ENCODE measurements around the gene CCDC85B. TPM values are rescaled to one million over a fixed set of nuclear protein-coding genes. Genes with fewer than 3 reads are reported as not detected.

The CCDC85B gene
- total RNA-seq, 1 experiment from 2014 or later: 55.3 TPM

DNA sequence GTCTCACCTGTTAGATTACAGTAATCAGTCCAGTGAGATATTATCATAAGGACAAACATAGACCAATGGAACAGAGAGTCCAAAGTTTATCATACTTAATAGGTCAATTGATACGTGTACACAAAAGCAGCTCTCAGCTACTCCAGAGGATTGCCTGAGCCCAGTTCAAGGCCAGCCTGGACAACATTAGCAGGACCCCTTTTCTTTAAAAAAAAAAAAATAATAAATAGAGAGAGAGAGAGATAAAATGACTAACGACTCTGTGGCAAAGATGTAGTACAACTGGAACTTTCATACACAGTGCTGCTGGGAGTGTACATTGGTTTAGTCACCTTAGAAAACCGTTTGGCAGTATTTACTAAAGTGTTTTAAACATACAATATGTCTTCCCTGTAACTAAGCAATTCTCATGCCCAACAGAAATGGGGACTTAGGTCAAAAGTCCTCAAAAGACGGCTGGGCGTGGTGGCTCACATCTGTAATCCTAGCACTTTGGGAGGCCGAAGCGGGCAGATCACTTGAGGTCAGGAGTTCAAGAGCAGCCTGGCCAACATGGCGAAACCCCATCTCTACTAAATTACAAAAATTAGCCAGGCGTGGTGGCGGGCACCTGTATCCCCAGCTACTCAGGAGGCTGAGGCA lies 46.1 kb upstream of the CCDC85B start:
- ChIA-PET CTCF (interaction anchor here (1.2 to 2.2 kb wide), 2 partner anchors 40 to 65 kb away, joined by 6 read pairs; no protein-coding TSS in a partner anchor), POLR2A (no interaction called here)
- ATAC-seq: no peak
- TF ChIP-seq GTF2I (CRISPR knock-in tag; conservative IDR thresholded peaks at IDR 0.05): no peak
- no peak for TF ChIP-seq TCF7 (CRISPR knock-in tag; IDR thresholded peaks at IDR 0.05; ENCODE audit: low read depth)
- no peak for TF ChIP-seq EMX1 (CRISPR knock-in tag; IDR thresholded peaks at IDR 0.05)
- no peak for TF ChIP-seq PREB (CRISPR knock-in tag; IDR thresholded peaks at IDR 0.05; ENCODE audit: borderline replicate concordance)
- TF ChIP-seq IRF2 (CRISPR knock-in tag; IDR thresholded peaks at IDR 0.05; ENCODE audit: borderline replicate concordance, low read depth): no peak
- no peak for TF ChIP-seq TEAD4 (CRISPR knock-in tag; IDR thresholded peaks at IDR 0.05)
- TF ChIP-seq ZNF416 (CRISPR knock-in tag; IDR thresholded peaks at IDR 0.05): no peak
- TF ChIP-seq FOXJ3 (CRISPR knock-in tag; IDR thresholded peaks at IDR 0.05; ENCODE audit: borderline replicate concordance): no peak
- no peak for TF ChIP-seq ZNF532 (CRISPR knock-in tag; IDR thresholded peaks at IDR 0.05; ENCODE audit: borderline replicate concordance)
- TF ChIP-seq ZNF396 (CRISPR knock-in tag; IDR thresholded peaks at IDR 0.05; ENCODE audit: borderline replicate concordance): no peak
- no peak for TF ChIP-seq OVOL2 (CRISPR knock-in tag; IDR thresholded peaks at IDR 0.05; ENCODE audit: borderline replicate concordance)
- no peak for TF ChIP-seq ARID4B (CRISPR knock-in tag; IDR thresholded peaks at IDR 0.05; ENCODE audit: borderline replicate concordance)
- TF ChIP-seq SMAD4 (CRISPR knock-in tag; IDR thresholded peaks at IDR 0.05): no peak
- no peak for TF ChIP-seq MYBL2 (CRISPR knock-in tag; IDR thresholded peaks at IDR 0.05)
- no peak for TF ChIP-seq NFE2L1 (CRISPR knock-in tag; IDR thresholded peaks at IDR 0.05)
- TF ChIP-seq, protein P1, sequence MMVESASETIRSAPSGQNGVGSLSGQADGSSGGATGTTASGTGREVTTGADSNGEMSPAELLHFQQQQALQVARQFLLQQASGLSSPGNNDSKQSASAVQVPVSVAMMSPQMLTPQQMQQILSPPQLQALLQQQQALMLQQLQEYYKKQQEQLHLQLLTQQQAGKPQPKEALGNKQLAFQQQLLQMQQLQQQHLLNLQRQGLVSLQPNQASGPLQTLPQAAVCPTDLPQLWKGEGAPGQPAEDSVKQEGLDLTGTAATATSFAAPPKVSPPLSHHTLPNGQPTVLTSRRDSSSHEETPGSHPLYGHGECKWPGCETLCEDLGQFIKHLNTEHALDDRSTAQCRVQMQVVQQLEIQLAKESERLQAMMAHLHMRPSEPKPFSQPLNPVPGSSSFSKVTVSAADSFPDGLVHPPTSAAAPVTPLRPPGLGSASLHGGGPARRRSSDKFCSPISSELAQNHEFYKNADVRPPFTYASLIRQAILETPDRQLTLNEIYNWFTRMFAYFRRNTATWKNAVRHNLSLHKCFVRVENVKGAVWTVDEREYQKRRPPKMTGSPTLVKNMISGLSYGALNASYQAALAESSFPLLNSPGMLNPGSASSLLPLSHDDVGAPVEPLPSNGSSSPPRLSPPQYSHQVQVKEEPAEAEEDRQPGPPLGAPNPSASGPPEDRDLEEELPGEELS (CRISPR knock-in tag; IDR thresholded peaks at IDR 0.05): no peak
- no peak for TF ChIP-seq ZNF423 (CRISPR knock-in tag; IDR thresholded peaks at IDR 0.05)
- TF ChIP-seq, protein P2, sequence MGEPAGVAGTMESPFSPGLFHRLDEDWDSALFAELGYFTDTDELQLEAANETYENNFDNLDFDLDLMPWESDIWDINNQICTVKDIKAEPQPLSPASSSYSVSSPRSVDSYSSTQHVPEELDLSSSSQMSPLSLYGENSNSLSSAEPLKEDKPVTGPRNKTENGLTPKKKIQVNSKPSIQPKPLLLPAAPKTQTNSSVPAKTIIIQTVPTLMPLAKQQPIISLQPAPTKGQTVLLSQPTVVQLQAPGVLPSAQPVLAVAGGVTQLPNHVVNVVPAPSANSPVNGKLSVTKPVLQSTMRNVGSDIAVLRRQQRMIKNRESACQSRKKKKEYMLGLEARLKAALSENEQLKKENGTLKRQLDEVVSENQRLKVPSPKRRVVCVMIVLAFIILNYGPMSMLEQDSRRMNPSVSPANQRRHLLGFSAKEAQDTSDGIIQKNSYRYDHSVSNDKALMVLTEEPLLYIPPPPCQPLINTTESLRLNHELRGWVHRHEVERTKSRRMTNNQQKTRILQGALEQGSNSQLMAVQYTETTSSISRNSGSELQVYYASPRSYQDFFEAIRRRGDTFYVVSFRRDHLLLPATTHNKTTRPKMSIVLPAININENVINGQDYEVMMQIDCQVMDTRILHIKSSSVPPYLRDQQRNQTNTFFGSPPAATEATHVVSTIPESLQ (CRISPR knock-in tag; IDR thresholded peaks at IDR 0.05): no peak
- TF ChIP-seq AR (CRISPR knock-in tag; IDR thresholded peaks at IDR 0.05): no peak

More for the DNA sequence above, 46.1 kb upstream of the CCDC85B start:
- Mint-ChIP-seq H3K27me3 (ENCODE audit: low read depth) (peaks cover 13% of the 10 kb centered on the region), H3K9me3 (no peaks in the 10 kb centered on the region), H3K4me1 (peaks cover 3% of the 10 kb centered on the region), H3K36me3 (no peaks in the 10 kb centered on the region), H3K4me3 (no peak overlapping the region), H3K27ac (no peak overlapping the region)
- DNase-seq (ENCODE audit: low spot score): no peak
